Activated naive CD4-positive, alpha-beta T cell treated with anti-CD3 and anti-CD28 coated beads, Interleukin-2, amount 50 U/mL, for 72 hours (primary cell): ENCODE measurements around the gene FAM3A. TPM values are rescaled to one million over a fixed set of nuclear protein-coding genes. Genes with fewer than 3 reads are reported as not detected.

Experiments
- ATAC-seq, 2 donors: fragments of 150-1000 bp; cut with Tn5 transposase; 2 replicates each; pipeline ENCODE4 v1.10.0; 2021; ENCODE audit warnings: mild to moderate bottlenecking in 2 of 2, moderate library complexity in 2 of 2
- DNase-seq, 2 donors: peaks; one replicate each; pipeline ENCODE4 v3.0.0; 2021 to 2022; ENCODE audit warnings: low spot score in 2 of 2
- H3K27ac Mint-ChIP-seq, 2 donors: one replicate each; pipeline ENCODE4 v1.8.0; 2022; ENCODE audit warnings: mild to moderate bottlenecking in 2 of 2, mixed read lengths in 2 of 2
- H3K36me3 Mint-ChIP-seq, 2 donors: one replicate each; pipeline ENCODE4 v1.8.0; 2022; ENCODE audit warnings: mixed read lengths in 2 of 2
- H3K9me3 Mint-ChIP-seq, 2 donors: one replicate each; pipeline ENCODE4 v1.8.0; 2022; ENCODE audit warnings: mixed read lengths in 2 of 2
- total RNA-seq, 2 donors: library from RNA; stranded (reverse); gene quantifications; one replicate each; pipeline ENCODE4 v1.2.3, GENCODE V29; 2022

FAM3A gene
- total RNA-seq, 2 donors from 2014 or later, result 27.7 to 32.7 TPM

- Mint-ChIP-seq H3K9me3 (no peaks in the 10 kb centered on the region), H3K27ac (no peak overlapping the region), H3K36me3 (peaks cover 5 to 7% of the 10 kb centered on the region in 2 donors)
- DNase-seq, result no peak
- no peak for ATAC-seq
These were observed 55.7 kb downstream of the FAM3A start for GRCh38 chrX:154460326-154460725.

- DNase-seq, result no peak
- no peaks in the 10 kb centered on the region for H3K9me3 Mint-ChIP-seq
- no peak overlapping the region for H3K27ac Mint-ChIP-seq
- no peak for ATAC-seq
- peaks cover 5 to 7% of the 10 kb centered on the region in 2 donors for H3K36me3 Mint-ChIP-seq
These were observed 56.2 kb downstream of the FAM3A start for GRCh38 chrX:154459832-154460231.

- Mint-ChIP-seq H3K27ac (peak overlapping the region in 1 of 2 donors; percentile 86), H3K9me3 (no peaks in the 10 kb centered on the region), H3K36me3 (peaks cover 5 to 7% of the 10 kb centered on the region in 2 donors)
- ATAC-seq (peak; percentile 39 to 48), DNase-seq (no peak)
These were observed 56.9 kb downstream of the FAM3A start for GRCh38 chrX:154458954-154459778.

GRCh38 chrX:154458116-154458953 lies 57.7 kb downstream of the FAM3A start, which contains the start of gene PLXNA3:
TSS of gene PLXNA3 (plus strand) at chrX:154458281. CDS start at chrX:154460184, 1,903 bp downstream.
- Mint-ChIP-seq H3K9me3 (no peaks in the 10 kb centered on the region), H3K27ac (peak within 1 kb of the TSS; percentile 85 to 97), H3K36me3 (peaks cover 5 to 7% of the 10 kb centered on the region in 2 donors)
- peak in 1 of 2 donors; percentile 67 for DNase-seq
- ATAC-seq, result peak; percentile 70 to 78

GRCh38 chrX:154457491-154458115 lies 58.4 kb downstream of the FAM3A start:
- H3K36me3 Mint-ChIP-seq, result peaks cover 5 to 7% of the 10 kb centered on the region in 2 donors
- ATAC-seq (peak; percentile 69 to 78), DNase-seq (peak in 1 of 2 donors; percentile 50)
- peak overlapping the region; percentile 85 to 97 for H3K27ac Mint-ChIP-seq
- H3K9me3 Mint-ChIP-seq, result no peaks in the 10 kb centered on the region

Other genes starting within 250 kb of the FAM3A start
- not detected for gene TEX28, start 221.1 kb downstream of the FAM3A start, total RNA-seq
- gene TKTL1, start 220.4 kb downstream of the FAM3A start, total RNA-seq, result under 1 TPM; 0.48 to 0.56 TPM
- gene FLNA, start 141.6 kb downstream of the FAM3A start, total RNA-seq, result 100 to 1,000 TPM; 690 to 932 TPM
- 10 to 100 TPM; 79.3 to 83.0 TPM for gene EMD, start 136.9 kb downstream of the FAM3A start, total RNA-seq
- gene RPL10, start 117.9 kb downstream of the FAM3A start, total RNA-seq, result 1,000 to 10,000 TPM; 1,357 to 2,520 TPM
- 10 to 100 TPM; 14.7 to 20.6 TPM for gene DNASE1L1, start 107.0 kb downstream of the FAM3A start, total RNA-seq
- gene TAFAZZIN, start 104.7 kb downstream of the FAM3A start, total RNA-seq, result 10 to 100 TPM; 24.7 to 62.4 TPM
- 10 to 100 TPM; 26.9 to 44.5 TPM for gene ATP6AP1, start 87.6 kb downstream of the FAM3A start, total RNA-seq
- gene GDI1, start 79.1 kb downstream of the FAM3A start, total RNA-seq, result 100 to 1,000 TPM in 1 of 2 donors, 10 to 100 TPM in 1; 96.4 to 213 TPM
- gene FAM50A, start 72.1 kb downstream of the FAM3A start, total RNA-seq, result 10 to 100 TPM; 53.0 to 68.5 TPM
- 10 to 100 TPM; 37.2 to 40.4 TPM for gene PLXNA3, start 58.0 kb downstream of the FAM3A start, total RNA-seq
- gene LAGE3, start 37.0 kb downstream of the FAM3A start, total RNA-seq, result 10 to 100 TPM; 44.9 to 46.0 TPM
- 10 to 100 TPM; 39.6 to 40.4 TPM for gene UBL4A, start 29.6 kb downstream of the FAM3A start, total RNA-seq
- 10 to 100 TPM in 1 of 2 donors, 1 to 10 TPM in 1; 9.8 to 15.6 TPM for gene SLC10A3, start 25.6 kb downstream of the FAM3A start, total RNA-seq
- gene G6PD, start 30.6 kb upstream of the FAM3A start, total RNA-seq, result 10 to 100 TPM; 74.2 to 75.9 TPM
- gene IKBKG, start 31.4 kb upstream of the FAM3A start, total RNA-seq, result 10 to 100 TPM; 34.2 to 35.0 TPM
- not detected for gene CTAG1A, start 68.9 kb upstream of the FAM3A start, total RNA-seq
- gene CTAG1B, start 103.0 kb upstream of the FAM3A start, total RNA-seq, result not detected
- gene CTAG2, start 137.3 kb upstream of the FAM3A start, total RNA-seq, result not detected
- 1 to 10 TPM; 3.3 to 4.0 TPM for gene GAB3, start 234.8 kb upstream of the FAM3A start, total RNA-seq
- 100 to 1,000 TPM; 112 to 120 TPM for gene DKC1, start 246.6 kb upstream of the FAM3A start, total RNA-seq